IMR-90 (cell line): ENCODE results near the gene IQSEC1. TPM values are rescaled to one million over a fixed set of nuclear protein-coding genes. Genes with fewer than 3 reads are reported as not detected.

Experiments used
- ATAC-seq: fragments of 200-7000 bp; cut with Tn5 transposase; 2 replicates; pipeline ENCODE4 v1.9.1; 2020; ENCODE audit warnings: low read depth, mild to moderate bottlenecking, moderate library complexity
- BruUV-seq: library from RNA; stranded (reverse); fragments of 400-500 nt; replicated peaks from 2 replicates; lab custom pipeline; 2021; lab: Mats Ljungman, UMichigan
- CTCF ChIA-PET: fragments of 300-600 bp; formaldehyde crosslinking; extraction: SDS; loops from one replicate; lab custom pipeline; 2021; ENCODE audit warnings: antibody characterized with exemption; lab: Yijun Ruan, JAX
- POLR2A ChIA-PET: fragments of 300-600 bp; sonication (Branson Sonifier 250); formaldehyde crosslinking; loops from one replicate; lab custom pipeline; 2022; ENCODE audit warnings: antibody characterized with exemption; ENCODE audit not compliant: unreplicated experiment; lab: Charles Lee
- DNase-seq: peaks from one replicate; pipeline ENCODE4 v3.0.0; 2013
- H2AFZ ChIP-seq: replicated peaks from 2 replicates; pipeline ENCODE3; 2013; ENCODE audit warnings: low read length, mild to moderate bottlenecking; ENCODE audit not compliant: poor library complexity
- H2AK5ac ChIP-seq: 2 replicates; pipeline ENCODE4 v1.6.1; 2013; ENCODE audit warnings: low read depth, low read length, inconsistent platforms
- H2AK9ac ChIP-seq: replicated peaks from 2 replicates; pipeline ENCODE3; 2013; ENCODE audit warnings: mild to moderate bottlenecking, low read depth, low read length, moderate library complexity; ENCODE audit not compliant: poor library complexity
- H2BK120ac ChIP-seq: 2 replicates; pipeline ENCODE4 v1.6.1; 2013; ENCODE audit warnings: low read depth, low read length, inconsistent platforms
- H2BK15ac ChIP-seq: 3 replicates; pipeline ENCODE4 v1.6.1; 2013; ENCODE audit warnings: low read depth, low read length, inconsistent platforms
- H2BK20ac ChIP-seq: 2 replicates; pipeline ENCODE4 v1.6.1; 2013; ENCODE audit warnings: low read depth, mild to moderate bottlenecking, inconsistent platforms, low read length, moderate library complexity
- H2BK5ac ChIP-seq: 2 replicates; pipeline ENCODE4 v1.6.1; 2013; ENCODE audit warnings: mild to moderate bottlenecking, low read depth, low read length, inconsistent platforms; ENCODE audit not compliant: poor library complexity, severe bottlenecking
- H3K14ac ChIP-seq: replicated peaks from 2 replicates; pipeline ENCODE4 v1.6.1; 2013; ENCODE audit warnings: low read depth, low read length, inconsistent platforms
- H3K18ac ChIP-seq: 2 replicates; pipeline ENCODE4 v1.6.1; 2013; ENCODE audit warnings: low read depth, low read length, control low read depth
- H3K23ac ChIP-seq: 2 replicates; pipeline ENCODE4 v1.6.1; 2013; ENCODE audit warnings: low read depth, low read length, inconsistent platforms
- H3K27ac ChIP-seq: 2 replicates; pipeline ENCODE4 v1.5.1; 2013; ENCODE audit warnings: mild to moderate bottlenecking, control low read depth, low read length; ENCODE audit not compliant: insufficient read depth
- H3K27me3 ChIP-seq: 2 replicates; pipeline ENCODE4 v1.6.1; 2013; ENCODE audit warnings: low read length; ENCODE audit not compliant: control insufficient read depth, insufficient read depth
- H3K36me3 ChIP-seq: 2 replicates; pipeline ENCODE4 v1.6.1; 2013; ENCODE audit warnings: low read length, mixed read lengths; ENCODE audit not compliant: control insufficient read depth, insufficient read depth
- H3K4ac ChIP-seq: 2 replicates; pipeline ENCODE4 v1.6.1; 2013; ENCODE audit warnings: low read depth, low read length, inconsistent platforms
- H3K4me1 ChIP-seq: 2 replicates; pipeline ENCODE4 v1.6.1; 2013; ENCODE audit warnings: low read length, mixed read lengths; ENCODE audit not compliant: control insufficient read depth, insufficient read depth
- H3K4me2 ChIP-seq: 2 replicates; pipeline ENCODE4 v1.6.1; 2013; ENCODE audit warnings: low read depth, mild to moderate bottlenecking, control low read depth, low read length, moderate library complexity
- H3K4me3 ChIP-seq: 2 replicates; pipeline ENCODE4 v1.5.1; 2013; ENCODE audit warnings: low read depth, mild to moderate bottlenecking, control low read depth, low read length, moderate library complexity; ENCODE audit not compliant: insufficient read depth
- H3K56ac ChIP-seq: 2 replicates; pipeline ENCODE4 v1.6.1; 2013; ENCODE audit warnings: low read length, inconsistent platforms; ENCODE audit not compliant: insufficient read depth; ENCODE audit errors: extremely low read depth
- H3K79me1 ChIP-seq, 2 experiments: 2 replicates each; pipeline ENCODE4 v1.6.1; 2013; ENCODE audit warnings: low read length in 2 of 2, inconsistent platforms in 1 of 2, low read depth in 1 of 2
- H3K9ac ChIP-seq: 2 replicates; pipeline ENCODE4 v1.6.1; 2013; ENCODE audit warnings: low read depth, low read length, control low read depth
- H3K9me1 ChIP-seq: 2 replicates; pipeline ENCODE4 v1.6.1; 2013; ENCODE audit warnings: low read length, inconsistent platforms; ENCODE audit not compliant: insufficient read depth
- H3K9me3 ChIP-seq: 2 replicates; pipeline ENCODE4 v1.6.1; 2013; ENCODE audit warnings: low read length; ENCODE audit not compliant: control insufficient read depth, insufficient read depth
- H4K20me1 ChIP-seq: 2 replicates; pipeline ENCODE4 v1.6.1; 2013; ENCODE audit warnings: low read length, inconsistent platforms; ENCODE audit not compliant: insufficient read depth
- H4K5ac ChIP-seq: 2 replicates; pipeline ENCODE4 v1.6.1; 2013; ENCODE audit warnings: mild to moderate bottlenecking, low read depth, low read length, control low read depth
- H4K8ac ChIP-seq, 2 experiments: 2 replicates each; pipeline ENCODE4 v1.6.1; 2013; ENCODE audit warnings: low read depth in 2 of 2, low read length in 2 of 2, control low read depth in 1 of 2, inconsistent platforms in 1 of 2
- H4K91ac ChIP-seq: 2 replicates; pipeline ENCODE4 v1.6.1; 2013; ENCODE audit warnings: low read depth, low read length, inconsistent platforms; ENCODE audit not compliant: insufficient read depth
- CHD1 ChIP-seq: IDR thresholded peaks from 2 replicates; pipeline ENCODE4 v1.6.1; 2012; ENCODE audit warnings: low read depth, low read length, improper control_type of control experiment
- WGBS, 2 experiments: methylation state at CpG; one replicate each; pipeline versions ENCODE4 v1.1.5 to v1.1.7; 2013; ENCODE audit warnings: missing lambda C conversion rate in 2 of 2; ENCODE audit not compliant: insufficient read length in 1 of 2; ENCODE audit errors: extremely low coverage in 2 of 2; 5-methylcytosine and 5-hydroxymethylcytosine counted together
- dilution Hi-C: fragments of 300-500 bp; cut with HindIII; formaldehyde crosslinking; loops from one replicate; pipeline ENCODE4 v1.14.3; 2018; ENCODE audit warnings: low sequenced_read_pairs; ENCODE audit not compliant: unreplicated experiment
- in situ Hi-C: fragments of 300-500 bp; cut with MboI; formaldehyde crosslinking; loops from 3 replicates; pipeline ENCODE4 v1.14.3; 2019; ENCODE audit warnings: low sequenced_read_pairs, inconsistent platforms, mixed read lengths
- intact Hi-C: fragments of 100-400 bp; cut with micrococcal nuclease; formaldehyde crosslinking; loops from 2 replicates; pipeline ENCODE4 v1.10.0; 2022
- polyA plus RNA-seq, 3 experiments: library from polyadenylated mRNA; depleted of rRNA; stranded (reverse); fragments of >200 nt; gene quantifications; 2 replicates each; pipeline ENCODE4 v1.2.3, GENCODE V29; 2012; ENCODE audit warnings: low replicate concordance in 1 of 3
- total RNA-seq: library from RNA; depleted of rRNA; stranded (reverse); fragments of >200 nt; gene quantifications from 2 replicates; pipeline ENCODE4 v1.2.3, GENCODE V29; 2012
- TF ChIP-seq, protein P1 (sequence below): fragments of 150-350 bp; IDR thresholded peaks from 2 replicates; pipeline ENCODE4 v1.6.1; 2016; ENCODE audit warnings: low read depth, mild to moderate bottlenecking, low read length, moderate library complexity, borderline replicate concordance

IQSEC1 gene
- total and polyA plus RNA-seq, 2 of the 4 experiments (the other 2 are of a cell fraction) = 5.9 to 11.9 TPM

DNA sequence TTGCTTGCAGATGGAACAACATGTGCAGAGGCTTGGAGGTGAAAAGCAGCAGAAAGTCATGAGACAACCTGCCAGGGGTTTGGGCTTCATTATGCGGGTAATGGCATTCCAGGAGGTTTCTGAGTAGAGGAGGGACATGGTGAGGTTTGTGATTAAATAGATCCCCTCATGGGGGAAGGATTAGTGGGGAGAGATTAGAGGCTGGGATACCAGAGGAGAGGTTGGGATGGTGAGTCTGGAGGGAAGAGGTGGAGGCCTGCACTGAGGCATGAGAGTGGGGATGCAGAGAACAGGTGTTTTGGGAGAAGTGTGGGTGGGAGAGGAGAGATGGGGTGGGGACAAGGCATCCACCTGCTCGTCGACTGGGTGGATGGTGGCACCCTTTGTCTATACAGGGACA, 6.8 kb upstream of the IQSEC1 start:
- Histone ChIP-seq H3K9ac (no peak overlapping the region), H2AFZ (no peak overlapping the region), H2AK9ac (no peak overlapping the region), H2BK120ac (no peak overlapping the region), H3K27me3 (peaks cover 60% of the 10 kb centered on the region), H3K4me3 (no peak overlapping the region), H4K8ac (no peak overlapping the region), H3K4me2 (no peak overlapping the region), H2AK5ac (no peak overlapping the region), H4K91ac (no peak overlapping the region), H3K56ac (no peak overlapping the region), H3K9me3 (no peaks in the 10 kb centered on the region), H3K36me3 (no peaks in the 10 kb centered on the region), H3K79me1 (no peaks in the 10 kb centered on the region), H3K4ac (no peak overlapping the region), H3K4me1 (no peaks in the 10 kb centered on the region), H4K5ac (no peak overlapping the region), H3K14ac (no peak overlapping the region), H4K20me1 (no peaks in the 10 kb centered on the region), H3K9me1 (no peaks in the 10 kb centered on the region), H2BK15ac (no peak overlapping the region), H3K23ac (no peak overlapping the region), H2BK20ac (no peak overlapping the region), H3K18ac (no peak overlapping the region), H3K27ac (no peak overlapping the region), H2BK5ac (no peak overlapping the region)
- dilution Hi-C loops (no loop called here), intact Hi-C loops (no loop called here), in situ Hi-C loops (loop anchor here (10.0 kb wide), 1 partner anchor 565 kb away; no protein-coding TSS in a partner anchor)
- ChIA-PET POLR2A (no interaction called here), CTCF (no interaction called here)
- no TSS peak for BruUV-seq
- no CpG with 5 or more reads among the region's 3 CpGs for WGBS, 2 experiments
- ATAC-seq = no peak
- DNase-seq = no peak
- TF ChIP-seq, protein P1, sequence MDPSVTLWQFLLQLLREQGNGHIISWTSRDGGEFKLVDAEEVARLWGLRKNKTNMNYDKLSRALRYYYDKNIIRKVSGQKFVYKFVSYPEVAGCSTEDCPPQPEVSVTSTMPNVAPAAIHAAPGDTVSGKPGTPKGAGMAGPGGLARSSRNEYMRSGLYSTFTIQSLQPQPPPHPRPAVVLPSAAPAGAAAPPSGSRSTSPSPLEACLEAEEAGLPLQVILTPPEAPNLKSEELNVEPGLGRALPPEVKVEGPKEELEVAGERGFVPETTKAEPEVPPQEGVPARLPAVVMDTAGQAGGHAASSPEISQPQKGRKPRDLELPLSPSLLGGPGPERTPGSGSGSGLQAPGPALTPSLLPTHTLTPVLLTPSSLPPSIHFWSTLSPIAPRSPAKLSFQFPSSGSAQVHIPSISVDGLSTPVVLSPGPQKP = no peak
- TF ChIP-seq CHD1 = no peak
